Keratinocyte (primary cell): Measurements from ENCODE around the gene TMEM144. TPM values are rescaled to one million over a fixed set of nuclear protein-coding genes. Genes with fewer than 3 reads are reported as not detected.

Source experiments
- DNase-seq: peaks from one replicate; pipeline ENCODE4 v3.0.0-alpha.2; 2011; ENCODE audit warnings: low read depth, missing footprints, low spot score
- FAIRE-seq: peaks from 2 replicates; lab custom pipeline; 2011; peaks lifted over from hg19 to GRCh38; lab: Jason Lieb, UNC
- H2AFZ ChIP-seq: 2 replicates; pipeline ENCODE4 v1.6.0; 2012; ENCODE audit warnings: low read length, control low read depth, inconsistent platforms; ENCODE audit not compliant: control insufficient read depth
- H3K27ac ChIP-seq: 2 replicates; pipeline ENCODE4 v1.5.1; 2011; ENCODE audit warnings: low read length; ENCODE audit not compliant: control insufficient read depth, insufficient read depth
- H3K27me3 ChIP-seq: 3 replicates; pipeline ENCODE4 v1.6.0; 2011; ENCODE audit warnings: low read length; ENCODE audit not compliant: control insufficient read depth, insufficient read depth; ENCODE audit errors: extremely low read depth
- H3K36me3 ChIP-seq, 2 experiments: 2 replicates in 1 of 2; 3 replicates in 1 of 2; pipeline ENCODE4 v1.5.1; 2011; ENCODE audit warnings: low read length in 2 of 2, mild to moderate bottlenecking in 1 of 2; ENCODE audit not compliant: control insufficient read depth in 2 of 2, insufficient read depth in 2 of 2; ENCODE audit errors: extremely low read depth in 1 of 2
- H3K4me1 ChIP-seq: 3 replicates; pipeline ENCODE4 v1.5.1; 2011; ENCODE audit warnings: low read length; ENCODE audit not compliant: control insufficient read depth, insufficient read depth; ENCODE audit errors: extremely low read depth
- H3K4me2 ChIP-seq: 3 replicates; pipeline ENCODE4 v1.6.0; 2011; ENCODE audit warnings: low read depth, low read length; ENCODE audit not compliant: control insufficient read depth, insufficient read depth; ENCODE audit errors: extremely low read depth
- H3K4me3 ChIP-seq, 3 experiments: fragments of 200-600 bp in 1 of 3; sonication (generic) in 1 of 3; 2 replicates in 2 of 3; 3 replicates in 1 of 3; pipeline ENCODE4 v1.5.1; 2011 to 2016; ENCODE audit warnings: low read length in 3 of 3, mild to moderate bottlenecking in 3 of 3, control low read depth in 2 of 3, inconsistent platforms in 1 of 3, low read depth in 1 of 3, mixed read lengths in 1 of 3, mixed run types in 1 of 3, moderate library complexity in 1 of 3; ENCODE audit not compliant: control insufficient read depth in 2 of 3, insufficient read depth in 2 of 3; ENCODE audit errors: extremely low read depth in 1 of 3
- H3K79me2 ChIP-seq: 2 replicates; pipeline ENCODE4 v1.6.0; 2012; ENCODE audit warnings: low read length; ENCODE audit not compliant: control insufficient read depth, insufficient read depth
- H3K9ac ChIP-seq: 3 replicates; pipeline ENCODE4 v1.6.0; 2011; ENCODE audit warnings: low read length; ENCODE audit not compliant: control insufficient read depth, insufficient read depth; ENCODE audit errors: extremely low read depth
- H3K9me1 ChIP-seq: 3 replicates; pipeline ENCODE4 v1.6.0; 2011; ENCODE audit warnings: low read length; ENCODE audit not compliant: control insufficient read depth, insufficient read depth; ENCODE audit errors: extremely low read depth
- H3K9me3 ChIP-seq: 2 replicates; pipeline ENCODE4 v1.5.1; 2012; ENCODE audit warnings: low read depth, low read length; ENCODE audit not compliant: control insufficient read depth
- H4K20me1 ChIP-seq: 3 replicates; pipeline ENCODE4 v1.6.0; 2011; ENCODE audit warnings: low read length; ENCODE audit not compliant: control insufficient read depth, insufficient read depth; ENCODE audit errors: extremely low read depth
- EZH2 ChIP-seq: IDR thresholded peaks from one replicate; pipeline ENCODE4 v1.6.1; 2012; ENCODE audit warnings: inconsistent platforms, mild to moderate bottlenecking, low read length, moderate library complexity
- dilution Hi-C: fragments of 300-500 bp; cut with MboI; formaldehyde crosslinking; loops from one replicate; pipeline ENCODE4 v1.7.0; 2020; ENCODE audit warnings: low sequenced_read_pairs; ENCODE audit not compliant: extremely low pct_ligation_motif_present
- polyA plus RNA-seq, 5 experiments: library from polyadenylated mRNA; depleted of rRNA in 3 of 5; stranded (reverse) in 3 of 5; stranded (forward) in 1 of 5; unstranded in 1 of 5; fragments of >200 nt; gene quantifications; 1 replicate in 1 of 5; 2 replicates in 3 of 5; 3 replicates in 1 of 5; pipeline versions ENCODE4 v1.2.1 to v1.2.3, GENCODE V29; 2011 to 2012; ENCODE audit warnings: missing spikeins in 2 of 5, low read depth in 1 of 5, low replicate concordance in 1 of 5
- TF ChIP-seq, protein P1 (sequence below), 3 experiments: IDR thresholded peaks in 1 of 3; conservative IDR thresholded peaks in 1 of 3; optimal IDR thresholded peaks in 1 of 3; 2 replicates in 2 of 3; 3 replicates in 1 of 3; pipeline versions ENCODE3 to v1.5.1; 2011; ENCODE audit warnings: low read length in 3 of 3, mild to moderate bottlenecking in 3 of 3, moderate library complexity in 2 of 3, control low read depth in 1 of 3, inconsistent platforms in 1 of 3; ENCODE audit not compliant: insufficient read depth in 2 of 3; ENCODE audit errors: extremely low read depth in 1 of 3

Gene TMEM144
- polyA plus RNA-seq, 1 donor (not counting 4 experiments of a cell fraction or from before 2014, with no cell fraction given), result 3.3 TPM

GRCh38 chr4:158203929-158204328 lies 6.4 kb upstream of the TMEM144 start:
- Histone ChIP-seq H3K27me3 (no peaks in the 10 kb centered on the region), H3K9ac (no peak overlapping the region), H3K4me1 (no peaks in the 10 kb centered on the region), H3K36me3 (no peaks in the 10 kb centered on the region), H3K9me1 (no peaks in the 10 kb centered on the region), H4K20me1 (no peaks in the 10 kb centered on the region), H3K27ac (no peak overlapping the region), H2AFZ (no peak overlapping the region), H3K79me2 (no peaks in the 10 kb centered on the region), H3K9me3 (no peaks in the 10 kb centered on the region), H3K4me3 (no peak overlapping the region), H3K4me2 (no peak overlapping the region)
- no peak for TF ChIP-seq EZH2
- TF ChIP-seq, protein P1, sequence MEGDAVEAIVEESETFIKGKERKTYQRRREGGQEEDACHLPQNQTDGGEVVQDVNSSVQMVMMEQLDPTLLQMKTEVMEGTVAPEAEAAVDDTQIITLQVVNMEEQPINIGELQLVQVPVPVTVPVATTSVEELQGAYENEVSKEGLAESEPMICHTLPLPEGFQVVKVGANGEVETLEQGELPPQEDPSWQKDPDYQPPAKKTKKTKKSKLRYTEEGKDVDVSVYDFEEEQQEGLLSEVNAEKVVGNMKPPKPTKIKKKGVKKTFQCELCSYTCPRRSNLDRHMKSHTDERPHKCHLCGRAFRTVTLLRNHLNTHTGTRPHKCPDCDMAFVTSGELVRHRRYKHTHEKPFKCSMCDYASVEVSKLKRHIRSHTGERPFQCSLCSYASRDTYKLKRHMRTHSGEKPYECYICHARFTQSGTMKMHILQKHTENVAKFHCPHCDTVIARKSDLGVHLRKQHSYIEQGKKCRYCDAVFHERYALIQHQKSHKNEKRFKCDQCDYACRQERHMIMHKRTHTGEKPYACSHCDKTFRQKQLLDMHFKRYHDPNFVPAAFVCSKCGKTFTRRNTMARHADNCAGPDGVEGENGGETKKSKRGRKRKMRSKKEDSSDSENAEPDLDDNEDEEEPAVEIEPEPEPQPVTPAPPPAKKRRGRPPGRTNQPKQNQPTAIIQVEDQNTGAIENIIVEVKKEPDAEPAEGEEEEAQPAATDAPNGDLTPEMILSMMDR (optimal IDR thresholded peaks at IDR 0.05 in 1 of 3, IDR thresholded peaks at IDR 0.05 in 1 of 3, conservative IDR thresholded peaks at IDR 0.05 in 1 of 3; ENCODE audit: extremely low read depth in 1 of 3, insufficient read depth in 2 of 3, low read length in 3 of 3), result no peak
- DNase-seq, result no peak
- FAIRE-seq, result no peak
- dilution Hi-C loops, result no loop called here

DNA sequence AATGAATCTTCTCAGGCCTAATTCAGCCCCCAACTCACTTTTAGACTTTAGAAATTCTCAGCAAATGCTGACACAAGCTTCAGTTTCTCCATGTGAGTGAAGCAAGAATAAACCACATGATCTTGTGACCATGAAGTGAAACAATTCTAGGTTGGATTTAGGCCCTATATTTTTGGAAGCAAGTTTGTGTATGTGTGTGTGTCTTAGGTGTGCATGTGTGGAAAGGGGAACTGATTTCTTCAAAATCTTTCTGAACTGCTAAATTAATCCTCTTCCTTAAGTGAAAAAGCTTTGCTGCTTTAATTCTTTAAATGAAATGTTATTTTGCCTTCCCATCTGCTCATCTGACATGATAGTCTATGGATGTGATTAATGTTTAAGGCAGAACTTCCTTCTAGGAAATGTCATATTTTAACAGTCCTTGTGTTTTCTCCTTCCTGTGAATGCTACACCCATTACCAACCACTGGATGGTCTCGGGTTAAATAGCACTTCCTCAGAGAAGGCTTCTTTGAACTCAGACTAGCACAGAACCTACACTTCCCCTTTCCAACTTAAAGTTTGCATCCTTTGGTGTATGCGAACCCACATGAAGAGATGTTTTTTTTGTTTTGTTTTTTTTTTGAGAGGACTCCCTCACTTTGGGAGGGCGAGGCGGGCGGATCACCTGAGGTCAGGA lies 1.2 kb upstream of the TMEM144 start:
- no peak overlapping the region for H2AFZ ChIP-seq
- no peak for FAIRE-seq
- no peak overlapping the region for H3K4me2 ChIP-seq
- H3K27ac ChIP-seq, result no peak overlapping the region
- H3K4me1 ChIP-seq, result peaks cover 10% of the 10 kb centered on the region
- H3K9me1 ChIP-seq, result no peaks in the 10 kb centered on the region
- DNase-seq, result no peak
- dilution Hi-C loops, result no loop called here
- H3K36me3 ChIP-seq, result no peaks in the 10 kb centered on the region
- H3K9me3 ChIP-seq, result no peaks in the 10 kb centered on the region
- no peaks in the 10 kb centered on the region for H3K27me3 ChIP-seq
- TF ChIP-seq, protein P1 (optimal IDR thresholded peaks at IDR 0.05 in 1 of 3, IDR thresholded peaks at IDR 0.05 in 1 of 3, conservative IDR thresholded peaks at IDR 0.05 in 1 of 3; ENCODE audit: extremely low read depth in 1 of 3, insufficient read depth in 2 of 3, low read length in 3 of 3), result no peak
- H4K20me1 ChIP-seq, result no peaks in the 10 kb centered on the region
- H3K4me3 ChIP-seq, result no peak overlapping the region
- no peak overlapping the region for H3K9ac ChIP-seq
- H3K79me2 ChIP-seq, result no peaks in the 10 kb centered on the region
